ENCODE results near the gene CCDC32. TPM values are rescaled to one million over a fixed set of nuclear protein-coding genes. Genes with fewer than 3 reads are reported as not detected.

The CCDC32 gene
- total RNA-seq, 4 donors from 2014 or later, result 31.2 to 41.3 (median 32.2) TPM

- H3K4me3 ChIP-seq, result no peak overlapping the region
- peak in 2 of 3 donors; percentile 59 for DNase-seq
- no peaks in the 10 kb centered on the region for H3K9me3 ChIP-seq
- peaks cover 0 to 7% (median 4%) of the 10 kb centered on the region in 4 donors for H3K4me1 ChIP-seq
- peak overlapping the region in 1 of 4 donors; percentile 55 for H3K27ac ChIP-seq
- H3K27me3 ChIP-seq, result no peaks in the 10 kb centered on the region
- peaks cover 0 to 67% (median 0%) of the 10 kb centered on the region in 3 donors for H3K36me3 ChIP-seq
- TF ChIP-seq CTCF (IDR thresholded peaks at IDR 0.05) (no peak), POLR2A (IDR thresholded peaks at IDR 0.05) (no peak)
Measured at GRCh38 chr15:40550341-40551037, 14.4 kb downstream of the CCDC32 start.

- TF ChIP-seq CTCF (IDR thresholded peaks at IDR 0.05) (no peak), POLR2A (IDR thresholded peaks at IDR 0.05) (no peak)
- DNase-seq, result no peak
- peak overlapping the region in 1 of 4 donors; percentile 55 for H3K27ac ChIP-seq
- H3K4me3 ChIP-seq, result no peak overlapping the region
- H3K9me3 ChIP-seq, result no peaks in the 10 kb centered on the region
- H3K27me3 ChIP-seq, result no peaks in the 10 kb centered on the region
- peaks cover 0 to 7% (median 4%) of the 10 kb centered on the region in 4 donors for H3K4me1 ChIP-seq
- H3K36me3 ChIP-seq, result peaks cover 0 to 61% (median 0%) of the 10 kb centered on the region in 3 donors
Measured at GRCh38 chr15:40549894-40550293, 14.9 kb downstream of the CCDC32 start.

GRCh38 chr15:40548610-40549009 lies 16.2 kb downstream of the CCDC32 start:
- H3K36me3 ChIP-seq, result peaks cover 0 to 51% (median 0%) of the 10 kb centered on the region in 3 donors
- peaks cover 0 to 10% (median 4%) of the 10 kb centered on the region in 4 donors for H3K4me1 ChIP-seq
- DNase-seq, result no peak
- no peaks in the 10 kb centered on the region for H3K27me3 ChIP-seq
- H3K9me3 ChIP-seq, result no peaks in the 10 kb centered on the region
- H3K27ac ChIP-seq, result no peak overlapping the region
- no peak for TF ChIP-seq CTCF (IDR thresholded peaks at IDR 0.05)
- no peak for TF ChIP-seq POLR2A (IDR thresholded peaks at IDR 0.05)
- no peak overlapping the region for H3K4me3 ChIP-seq

GRCh38 chr15:40545457-40545856 lies 19.4 kb downstream of the CCDC32 start:
- no peak overlapping the region for H3K4me3 ChIP-seq
- DNase-seq, result no peak
- no peak for TF ChIP-seq CTCF (IDR thresholded peaks at IDR 0.05)
- no peak for TF ChIP-seq POLR2A (IDR thresholded peaks at IDR 0.05)
- peaks cover 0 to 11% (median 4%) of the 10 kb centered on the region in 4 donors for H3K4me1 ChIP-seq
- H3K27me3 ChIP-seq, result no peaks in the 10 kb centered on the region
- no peak overlapping the region for H3K27ac ChIP-seq
- no peaks in the 10 kb centered on the region for H3K9me3 ChIP-seq
- H3K36me3 ChIP-seq, result peaks cover 0 to 30% (median 0%) of the 10 kb centered on the region in 3 donors

- H3K27ac ChIP-seq, result no peak overlapping the region
- H3K4me3 ChIP-seq, result no peak overlapping the region
- DNase-seq, result peak in 1 of 3 donors; percentile 28
- no peaks in the 10 kb centered on the region for H3K9me3 ChIP-seq
- no peak for TF ChIP-seq CTCF (IDR thresholded peaks at IDR 0.05)
- peaks cover 0 to 4% (median 0%) of the 10 kb centered on the region in 4 donors for H3K4me1 ChIP-seq
- peaks cover 0 to 22% (median 0%) of the 10 kb centered on the region in 3 donors for H3K36me3 ChIP-seq
- H3K27me3 ChIP-seq, result no peaks in the 10 kb centered on the region
Measured at GRCh38 chr15:40543631-40544294, 21.1 kb downstream of the CCDC32 start.
